Adrenal gland (tissue), 12 donors: ENCODE results near the gene SULT1B1. TPM values are rescaled to one million over a fixed set of nuclear protein-coding genes. Genes with fewer than 3 reads are reported as not detected.

Experiments used
- DNase-seq, 7 donors: peaks; one replicate each; pipeline ENCODE4 v3.0.0-alpha.2; 2019 to 2020
- H3K27ac ChIP-seq, 5 donors: fragments of 200-600 bp; sonication (generic) in 4 of 5; 1 replicate in 3 of 5; 2 replicates in 2 of 5; pipeline versions ENCODE4 v1.5.1 to v1.8.0; 2016 to 2020; ENCODE audit warnings: mild to moderate bottlenecking in 1 of 5
- H3K27me3 ChIP-seq: fragments of 200-600 bp; 2 replicates; pipeline ENCODE4 v1.8.0; 2021
- H3K36me3 ChIP-seq, 2 donors: fragments of 200-600 bp; replicated peaks in 1 of 2; 1 replicate in 1 of 2; 2 replicates in 1 of 2; pipeline versions ENCODE4 v1.5.1 to v1.8.0; 2018 to 2022
- H3K4me1 ChIP-seq, 2 donors: fragments of 200-600 bp; replicated peaks in 1 of 2; 1 replicate in 1 of 2; 2 replicates in 1 of 2; pipeline versions ENCODE4 v1.5.1 to v1.8.0; 2018 to 2021
- H3K4me3 ChIP-seq, 4 donors: fragments of 200-600 bp; sonication (generic) in 3 of 4; one replicate each; pipeline ENCODE4 v1.5.1; 2016 to 2018
- H3K9me3 ChIP-seq, 3 donors: fragments of 200-600 bp; sonication (generic) in 1 of 3; replicated peaks in 1 of 3; 1 replicate in 2 of 3; 2 replicates in 1 of 3; pipeline versions ENCODE4 v1.5.1 to v1.8.0; 2016 to 2021
- CTCF ChIP-seq, 6 experiments: fragments of 450-650 bp in 4 of 6; fragments of 200-600 bp in 2 of 6; sonication (generic) in 1 of 6; IDR thresholded peaks; 1 replicate in 5 of 6; 2 replicates in 1 of 6; pipeline versions ENCODE4 v1.5.1 to v1.8.0; 2016 to 2021; ENCODE audit warnings: antibody characterized with exemption in 6 of 6, mild to moderate bottlenecking in 2 of 6, moderate library complexity in 1 of 6
- POLR2A ChIP-seq, 2 donors: fragments of 450-650 bp; IDR thresholded peaks; one replicate each; pipeline ENCODE4 v1.6.1; 2017; ENCODE audit warnings: antibody characterized with exemption in 2 of 2, mild to moderate bottlenecking in 2 of 2, moderate library complexity in 1 of 2
- WGBS, 4 donors: extraction: QIAGEN DNeasy Blood & Tissue Kit in 2 of 4; methylation state at CpG; one replicate each; pipeline versions ENCODE4 v1.1.5 to v1.1.7; 2013 to 2017; 5-methylcytosine and 5-hydroxymethylcytosine counted together
- intact Hi-C, 2 donors: fragments of 100-400 bp; cut with DNase I; formaldehyde crosslinking; loops; one replicate each; pipeline versions ENCODE4 v1.14.1 to v1.15.0; 2022 to 2023
- polyA plus RNA-seq, 3 donors: library from polyadenylated mRNA; stranded (reverse); fragments of 200-250 nt in 2 of 3; fragments of 350-450 nt in 1 of 3; fragmentation: Illumina TruSeq in 1 of 3; extraction: RNeasy Lipid Tissue Mini Kit (QIAGEN cat#74804) in 1 of 3; gene quantifications; one replicate each; pipeline ENCODE4 v1.2.3, GENCODE V29; 2013 to 2014
- total RNA-seq, 9 donors: library from RNA; depleted of rRNA in 4 of 9; stranded (reverse); fragments of >200 nt in 4 of 9; fragments of 120-200 nt in 1 of 9; fragmentation: NEBNext Ultra II Directional in 1 of 9; extraction: Animal tissue kit (Norgen Biotek cat#: 25700) in 1 of 9; gene quantifications; one replicate each; pipeline versions ENCODE4 v1.1.0 to v1.2.4, GENCODE V29; 2013 to 2023
- donor health status: healthy with polysubstance abuse.
- donor health status: Bipolar disorder and iron deficiency.
- donor health status: DM: yes; HTN: yes; CAD: no.
- donor health status: DM: no; HTN: no; CAD: no.
- donor health status: DM: no; HTN: no; CAD: no.
- donor health status: DM: yes; HTN: yes; CAD: no.

Gene SULT1B1
- total and polyA plus RNA-seq, 12 donors: 0.18 to 2.0 (median 0.38) TPM

- no peak overlapping the region for H3K4me3 ChIP-seq
- DNase-seq: no peak
- no peaks in the 10 kb centered on the region for H3K4me1 ChIP-seq
- WGBS, 4 donors: 69 to 92% (median 76%) methylated on average over 1 of the region's 1 CpG
- H3K9me3 ChIP-seq: no peaks in the 10 kb centered on the region
- intact Hi-C loops: no loop called here
- TF ChIP-seq CTCF (IDR thresholded peaks at IDR 0.05) (no peak), POLR2A (IDR thresholded peaks at IDR 0.05) (no peak)
- no peaks in the 10 kb centered on the region for H3K36me3 ChIP-seq
- H3K27ac ChIP-seq: no peak overlapping the region
- H3K27me3 ChIP-seq: no peaks in the 10 kb centered on the region
These were observed 52.2 kb downstream of the SULT1B1 start for GRCh38 chr4:69708211-69708610.

- no peak for DNase-seq
- Histone ChIP-seq H3K36me3 (no peaks in the 10 kb centered on the region), H3K27me3 (no peaks in the 10 kb centered on the region), H3K9me3 (no peaks in the 10 kb centered on the region), H3K27ac (no peak overlapping the region), H3K4me1 (no peaks in the 10 kb centered on the region), H3K4me3 (no peak overlapping the region)
- intact Hi-C loops: no loop called here
- TF ChIP-seq CTCF (IDR thresholded peaks at IDR 0.05) (no peak), POLR2A (IDR thresholded peaks at IDR 0.05) (no peak)
These were observed 52.6 kb downstream of the SULT1B1 start for GRCh38 chr4:69707807-69708206.

DNA sequence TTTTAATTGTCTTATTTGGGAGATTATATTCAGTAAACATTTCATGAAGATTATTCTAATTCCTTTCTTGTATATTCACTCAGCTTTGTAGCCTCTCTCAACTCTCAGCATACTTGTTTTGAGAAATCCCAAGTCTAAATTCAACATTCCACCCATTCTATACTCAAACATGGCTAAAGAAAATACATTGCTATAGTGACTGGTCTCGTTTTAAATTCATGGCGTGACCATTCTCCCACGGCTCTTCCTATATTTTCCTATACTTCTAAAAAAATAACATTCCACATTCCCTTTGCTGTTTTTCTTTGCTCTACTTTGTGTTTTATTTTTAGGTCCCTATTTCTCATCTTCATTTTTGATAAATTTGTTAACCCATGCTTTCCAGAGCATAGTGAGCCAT is 58.2 kb downstream of the SULT1B1 start:
- Histone ChIP-seq H3K9me3 (no peaks in the 10 kb centered on the region), H3K27ac (no peak overlapping the region), H3K4me3 (no peak overlapping the region), H3K36me3 (no peaks in the 10 kb centered on the region), H3K4me1 (no peaks in the 10 kb centered on the region), H3K27me3 (no peaks in the 10 kb centered on the region)
- TF ChIP-seq POLR2A (IDR thresholded peaks at IDR 0.05): no peak
- no peak for TF ChIP-seq CTCF (IDR thresholded peaks at IDR 0.05)
- intact Hi-C loops: no loop called here
- no peak for DNase-seq
- WGBS, 4 donors: 77 to 86% (median 81%) methylated on average over 3 of the region's 3 CpGs

GRCh38 chr4:69701696-69702095 is 58.7 kb downstream of the SULT1B1 start:
- DNase-seq: no peak
- Histone ChIP-seq H3K27me3 (no peaks in the 10 kb centered on the region), H3K4me3 (no peak overlapping the region), H3K9me3 (no peaks in the 10 kb centered on the region), H3K27ac (no peak overlapping the region), H3K36me3 (no peaks in the 10 kb centered on the region), H3K4me1 (no peaks in the 10 kb centered on the region)
- TF ChIP-seq CTCF (IDR thresholded peaks at IDR 0.05): no peak
- TF ChIP-seq POLR2A (IDR thresholded peaks at IDR 0.05): no peak
- 76 to 80% (median 80%) methylated on average over 4 of the region's 4 CpGs for WGBS, 4 donors
- intact Hi-C loops: no loop called here
